Measurements from ENCODE around the gene DHX57. TPM values are rescaled to one million over a fixed set of nuclear protein-coding genes. Genes with fewer than 3 reads are reported as not detected.

Gene DHX57
- total RNA-seq, 1 experiment from 2014 or later: 27.5 TPM

GRCh38 chr2:38898256-38898655, 22.5 kb upstream of the DHX57 start:
- no peaks in the 10 kb centered on the region for H3K36me3 Mint-ChIP-seq (ENCODE audit: insufficient read depth in 1 of 3, low read depth in 3 of 3)
- H2BK120ac ChIP-seq (ENCODE audit: low read depth, low read length, poor library complexity, severe bottlenecking): no peak overlapping the region
- no peak overlapping the region for H2BK5ac ChIP-seq (ENCODE audit: insufficient read length, low read length)
- H3K4me1 ChIP-seq (ENCODE audit: insufficient read depth, low read length): no peaks in the 10 kb centered on the region
- H3K18ac ChIP-seq (ENCODE audit: insufficient read length, low read depth, low read length): no peak overlapping the region
- no peak overlapping the region for H3K27ac ChIP-seq (ENCODE audit: insufficient read length, low read depth, low read length)
- H4K8ac ChIP-seq (replicated peaks; ENCODE audit: insufficient read length, low read depth, low read length): no peak overlapping the region
- no peaks in the 10 kb centered on the region for H3K79me2 ChIP-seq (ENCODE audit: insufficient read depth, low read length)
- no peak overlapping the region for H3K14ac ChIP-seq (ENCODE audit: insufficient read depth, low read length)
- no peak for DNase-seq
- H4K20me1 ChIP-seq (ENCODE audit: control insufficient read depth, insufficient read depth, insufficient read length): no peaks in the 10 kb centered on the region
- no peak overlapping the region for H3K56ac ChIP-seq (ENCODE audit: insufficient read length, low read depth, low read length)
- no peak overlapping the region for H4K5ac ChIP-seq (ENCODE audit: insufficient read length, low read depth, low read length)
- H2AFZ ChIP-seq (ENCODE audit: low read length): no peak overlapping the region
- H3K4me3 Mint-ChIP-seq: no peak overlapping the region
- H3T11ph ChIP-seq (ENCODE audit: low read length): no peak overlapping the region
- no peak overlapping the region for H3K4me2 ChIP-seq (ENCODE audit: insufficient read depth, insufficient read length, low read length)
- H3K23ac ChIP-seq (ENCODE audit: insufficient read length, low read depth, low read length): no peak overlapping the region
- H3K4ac ChIP-seq (ENCODE audit: low read depth, low read length): no peak overlapping the region
- no CpG with 5 or more reads among the region's 5 CpGs for WGBS (ENCODE audit: extremely low coverage, insufficient read length, low lambda C conversion rate)
- H3K4me1 Mint-ChIP-seq: 0 out of 4 replicates have a peak, but pooled peaks cover 0 to under 1% of the 10 kb centered on the region in 2 experiments
- H3K79me1 ChIP-seq (ENCODE audit: insufficient read depth, low read depth, low read length, poor library complexity, severe bottlenecking): no peaks in the 10 kb centered on the region
- no peak overlapping the region for H4K91ac ChIP-seq (ENCODE audit: insufficient read length, low read depth, low read length)
- no peaks in the 10 kb centered on the region for H3K27me3 Mint-ChIP-seq (ENCODE audit: low read depth)
- no peak overlapping the region for H2AK5ac ChIP-seq (ENCODE audit: insufficient read length, low read length)
- no peaks in the 10 kb centered on the region for H3K27me3 ChIP-seq (ENCODE audit: insufficient read depth, low read length)
- no peaks in the 10 kb centered on the region for H3K23me2 ChIP-seq (ENCODE audit: insufficient read length, low read depth, low read length, poor library complexity, severe bottlenecking)
- H2BK15ac ChIP-seq (ENCODE audit: low read depth, low read length): no peak overlapping the region
- H3K27ac Mint-ChIP-seq: no peak overlapping the region
- H2BK20ac ChIP-seq (ENCODE audit: low read depth, low read length, poor library complexity, severe bottlenecking): no peak overlapping the region
- no peak overlapping the region for H3K9ac ChIP-seq (ENCODE audit: extremely low read depth, insufficient read length, low read length)
- no peaks in the 10 kb centered on the region for H3K9me3 Mint-ChIP-seq
- no peaks in the 10 kb centered on the region for H3K9me3 ChIP-seq (ENCODE audit: control insufficient read depth, low read depth, low read length)
- no peak for TF ChIP-seq CTCF (conservative IDR thresholded peaks at IDR 0.05)
- no peak overlapping the region for H2BK12ac ChIP-seq (ENCODE audit: insufficient read length, low read depth, low read length)

All from H9 (cell line).